ENCODE data around the gene KRT83. TPM values are rescaled to one million over a fixed set of nuclear protein-coding genes. Genes with fewer than 3 reads are reported as not detected.

Gene KRT83
- polyA plus RNA-seq, 1 of the 3 experiments (the other 2 are of a cell fraction): 0.03 TPM

- 39% methylated on average over 10 of the region's 10 CpGs for WGBS (ENCODE audit: low lambda C conversion rate)
- Histone ChIP-seq H3K9me2 (no peaks in the 10 kb centered on the region), H3K4me2 (no peak overlapping the region), H4K20me1 (ENCODE audit: insufficient read depth) (no peaks in the 10 kb centered on the region), H3F3A (replicated peaks; ENCODE audit: insufficient read depth) (peaks cover 7% of the 10 kb centered on the region), H3K4me1 (ENCODE audit: control insufficient read depth in 1 of 2, insufficient read depth in 2 of 2, low read depth in 1 of 2, low read length in 1 of 2) (peaks cover 0 to 9% of the 10 kb centered on the region in 2 experiments; a peak in 2 of 4 replicates), H2AFZ (ENCODE audit: low read depth) (no peak overlapping the region), H3K4me3 (ENCODE audit: low read depth in 2 of 2, low read length in 1 of 2) (no peak overlapping the region), H3K27me3 (ENCODE audit: insufficient read depth) (peaks cover 32% of the 10 kb centered on the region), H3K27ac (ENCODE audit: low read depth in 2 of 2, low read length in 1 of 2) (no peak overlapping the region), H3K9ac (no peak overlapping the region), H3K9me3 (0 out of 2 replicates have a peak, but pooled peaks cover 8% of the 10 kb centered on the region), H3K36me3 (replicated peaks in 1 of 2; ENCODE audit: control insufficient read depth in 1 of 2, insufficient read depth in 2 of 2, low read length in 1 of 2) (no peaks in the 10 kb centered on the region), H3K79me2 (ENCODE audit: insufficient read depth) (no peaks in the 10 kb centered on the region)
- CTCF ChIA-PET: interaction anchor here (1.3 to 4.4 kb wide), 5 partner anchors 10 to 215 kb away, joined by 3 to 19 read pairs (median 8); no protein-coding TSS in a partner anchor
- no peak for DNase-seq
- POLR2A ChIA-PET: no interaction called here
- no peak for TF ChIP-seq MEF2A (IDR thresholded peaks at IDR 0.05; ENCODE audit: borderline replicate concordance, low read depth)
- TF ChIP-seq MAX (IDR thresholded peaks at IDR 0.05; ENCODE audit: low read depth): no peak
- TF ChIP-seq RCOR1 (IDR thresholded peaks at IDR 0.05; ENCODE audit: low read length): no peak
- TF ChIP-seq CHD2 (IDR thresholded peaks at IDR 0.05; ENCODE audit: low read length, partially characterized antibody): no peak
- TF ChIP-seq USF1 (IDR thresholded peaks at IDR 0.05; ENCODE audit: borderline replicate concordance, low read depth): no peak
- TF ChIP-seq SIN3A (IDR thresholded peaks at IDR 0.05; ENCODE audit: borderline replicate concordance, low read depth, low read length): no peak
- TF ChIP-seq FOSL2 (IDR thresholded peaks at IDR 0.05; ENCODE audit: borderline replicate concordance, low read depth): no peak
- TF ChIP-seq NFIC (IDR thresholded peaks at IDR 0.05; ENCODE audit: borderline replicate concordance): no peak
- no peak for TF ChIP-seq FOXJ3 (CRISPR knock-in tag; IDR thresholded peaks at IDR 0.05)
- no peak for TF ChIP-seq NRF1 (IDR thresholded peaks at IDR 0.05; ENCODE audit: low read depth, low read length)
- TF ChIP-seq MXI1 (IDR thresholded peaks at IDR 0.05; ENCODE audit: low read depth, low read length): no peak
- no peak for TF ChIP-seq TCF12 (IDR thresholded peaks at IDR 0.05)
- TF ChIP-seq PBX3 (IDR thresholded peaks at IDR 0.05): no peak
Observed at GRCh38 chr12:52338241-52338960, 17.2 kb upstream of the KRT83 start.

GRCh38 chr12:52337054-52337453 is 15.9 kb upstream of the KRT83 start:
- DNase-seq: no peak
- Histone ChIP-seq H3K27ac (ENCODE audit: low read depth in 2 of 2, low read length in 1 of 2) (no peak overlapping the region), H3K9me3 (0 out of 2 replicates have a peak, but pooled peaks cover 8% of the 10 kb centered on the region), H2AFZ (ENCODE audit: low read depth) (no peak overlapping the region), H3F3A (replicated peaks; ENCODE audit: insufficient read depth) (peaks cover 7% of the 10 kb centered on the region), H3K9me2 (no peaks in the 10 kb centered on the region), H4K20me1 (ENCODE audit: insufficient read depth) (no peaks in the 10 kb centered on the region), H3K79me2 (ENCODE audit: insufficient read depth) (no peaks in the 10 kb centered on the region), H3K4me1 (ENCODE audit: control insufficient read depth in 1 of 2, insufficient read depth in 2 of 2, low read depth in 1 of 2, low read length in 1 of 2) (peaks cover 0 to 12% of the 10 kb centered on the region in 2 experiments; a peak in 2 of 4 replicates), H3K27me3 (ENCODE audit: insufficient read depth) (peaks cover 25% of the 10 kb centered on the region), H3K36me3 (replicated peaks in 1 of 2; ENCODE audit: control insufficient read depth in 1 of 2, insufficient read depth in 2 of 2, low read length in 1 of 2) (no peaks in the 10 kb centered on the region), H3K4me2 (no peak overlapping the region), H3K9ac (no peak overlapping the region), H3K4me3 (ENCODE audit: low read depth in 2 of 2, low read length in 1 of 2) (no peak overlapping the region)
- CTCF ChIA-PET: interaction anchor here (0.5 to 2.6 kb wide), 6 partner anchors 9 to 102 kb away, joined by 3 to 8 read pairs (median 3); no protein-coding TSS in a partner anchor
- POLR2A ChIA-PET: no interaction called here
- 9% methylated on average over 1 of the region's 1 CpG for WGBS (ENCODE audit: low lambda C conversion rate)
- no peak for TF ChIP-seq ZBTB33 (IDR thresholded peaks at IDR 0.05; ENCODE audit: borderline replicate concordance, low read depth)
- no peak for TF ChIP-seq GATA2 (CRISPR knock-in tag; IDR thresholded peaks at IDR 0.05)
- TF ChIP-seq REST (IDR thresholded peaks at IDR 0.05; ENCODE audit: low read depth, low read length): no peak
- TF ChIP-seq CTCF (IDR thresholded peaks at IDR 0.05): no peak
- TF ChIP-seq MEF2A (IDR thresholded peaks at IDR 0.05; ENCODE audit: borderline replicate concordance, low read depth): no peak

All from SK-N-SH (cell line).